Smooth muscle cell (in vitro differentiated cells): ENCODE results near the gene VANGL1. TPM values are rescaled to one million over a fixed set of nuclear protein-coding genes. Genes with fewer than 3 reads are reported as not detected.

Source experiments
- DNase-seq: peaks from one replicate; lab custom pipeline; 2025; ENCODE audit not compliant: unreplicated experiment; lab: John Stamatoyannopoulos, UW
- H2AFZ ChIP-seq: fragments of 200-600 bp; sonication (generic); 2 replicates; pipeline ENCODE4 v1.6.0; 2016; ENCODE audit warnings: antibody characterized with exemption, low read depth, mild to moderate bottlenecking
- H3F3A ChIP-seq: fragments of 200-600 bp; sonication (generic); 2 replicates; pipeline ENCODE4 v1.6.0; 2017; ENCODE audit warnings: antibody characterized with exemption, low read depth
- H3K27ac ChIP-seq: fragments of 200-600 bp; sonication (generic); 2 replicates; pipeline ENCODE4 v1.5.1; 2016; ENCODE audit warnings: low read depth, mild to moderate bottlenecking
- H3K27me3 ChIP-seq: fragments of 200-600 bp; sonication (generic); 2 replicates; pipeline ENCODE4 v1.6.1; 2016; ENCODE audit warnings: low read depth, mild to moderate bottlenecking
- H3K36me3 ChIP-seq: fragments of 200-600 bp; sonication (generic); 2 replicates; pipeline ENCODE4 v1.5.1; 2016; ENCODE audit warnings: low read depth
- H3K4me1 ChIP-seq: fragments of 200-600 bp; sonication (generic); 2 replicates; pipeline ENCODE4 v1.5.1; 2016; ENCODE audit warnings: low read depth
- H3K4me2 ChIP-seq: fragments of 200-600 bp; sonication (generic); 2 replicates; pipeline ENCODE4 v1.6.0; 2016; ENCODE audit warnings: mild to moderate bottlenecking
- H3K4me3 ChIP-seq: fragments of 200-600 bp; sonication (generic); 2 replicates; pipeline ENCODE4 v1.5.1; 2016; ENCODE audit warnings: mild to moderate bottlenecking
- H3K79me2 ChIP-seq: fragments of 200-600 bp; sonication (generic); 2 replicates; pipeline ENCODE4 v1.6.0; 2016; ENCODE audit warnings: low read depth, mild to moderate bottlenecking
- H3K9ac ChIP-seq: fragments of 200-600 bp; sonication (generic); 2 replicates; pipeline ENCODE4 v1.6.0; 2016; ENCODE audit warnings: low read depth
- H3K9me3 ChIP-seq: fragments of 200-600 bp; sonication (generic); replicated peaks from 2 replicates; pipeline ENCODE4 v1.5.1; 2016; ENCODE audit warnings: low read depth
- H4K20me1 ChIP-seq: fragments of 200-600 bp; sonication (generic); 2 replicates; pipeline ENCODE4 v1.6.0; 2016; ENCODE audit warnings: low read depth
- CTCF ChIP-seq: fragments of 200-600 bp; sonication (generic); IDR thresholded peaks from 2 replicates; pipeline ENCODE4 v1.5.1; 2017; ENCODE audit warnings: borderline replicate concordance, mild to moderate bottlenecking, antibody characterized with exemption; ENCODE audit not compliant: insufficient read depth, poor library complexity, severe bottlenecking
- WGBS: methylation state at CpG from one replicate; pipeline ENCODE4 v1.1.7; 2016; ENCODE audit warnings: low lambda C conversion rate; 5-methylcytosine and 5-hydroxymethylcytosine counted together
- polyA plus RNA-seq: library from polyadenylated mRNA; unstranded; fragments of >200 nt; fragmentation: Nextera tagmentation; extraction: Ambion mirVana; gene quantifications from 2 replicates; pipeline ENCODE4 v1.2.1, GENCODE V29; 2016
- total RNA-seq: library from RNA; depleted of rRNA; stranded (reverse); fragments of >200 nt; gene quantifications from 2 replicates; pipeline ENCODE4 v1.2.3, GENCODE V29; 2014

Gene VANGL1
- total and polyA plus RNA-seq, 2 experiments from 2014 or later: 5.5 to 12.2 TPM

- no peak for TF ChIP-seq CTCF
- no peaks in the 10 kb centered on the region for H3K27me3 ChIP-seq
These were observed 2.3 kb downstream of the VANGL1 start for GRCh38 chr1:115644109-115644508.

GRCh38 chr1:115647047-115647446 is 5.3 kb downstream of the VANGL1 start:
- Histone ChIP-seq H3K4me1 (peaks cover 16% of the 10 kb centered on the region), H2AFZ (no peak overlapping the region), H3K36me3 (no peaks in the 10 kb centered on the region), H3F3A (peaks cover 7% of the 10 kb centered on the region), H3K9me3 (no peaks in the 10 kb centered on the region), H3K9ac (no peak overlapping the region), H3K4me2 (no peak overlapping the region), H4K20me1 (peaks cover 25% of the 10 kb centered on the region), H3K79me2 (peaks cover 26% of the 10 kb centered on the region), H3K27ac (no peak overlapping the region), H3K27me3 (no peaks in the 10 kb centered on the region), H3K4me3 (no peak overlapping the region)
- no peak for TF ChIP-seq CTCF
- 75% methylated on average over 2 of the region's 2 CpGs for WGBS
- no peak for DNase-seq

More at GRCh38 chr1:115644109-115644508, 2.3 kb downstream of the VANGL1 start:
- Histone ChIP-seq H4K20me1 (peaks cover 18% of the 10 kb centered on the region), H3K4me2 (no peak overlapping the region), H3K27ac (no peak overlapping the region), H2AFZ (no peak overlapping the region), H3K9ac (no peak overlapping the region), H3F3A (no peaks in the 10 kb centered on the region), H3K36me3 (no peaks in the 10 kb centered on the region), H3K4me3 (no peak overlapping the region), H3K9me3 (no peaks in the 10 kb centered on the region), H3K79me2 (peaks cover 26% of the 10 kb centered on the region), H3K4me1 (peaks cover 8% of the 10 kb centered on the region)
- no peak for DNase-seq
- 90% methylated on average over 3 of the region's 3 CpGs for WGBS

GRCh38 chr1:115647507-115647906 is 5.7 kb downstream of the VANGL1 start:
- peaks cover 25% of the 10 kb centered on the region for H4K20me1 ChIP-seq

More at GRCh38 chr1:115647507-115647906, 5.7 kb downstream of the VANGL1 start:
- peaks cover 26% of the 10 kb centered on the region for H3K79me2 ChIP-seq
- H3K27ac ChIP-seq: no peak overlapping the region
- H3K27me3 ChIP-seq: no peaks in the 10 kb centered on the region
- TF ChIP-seq CTCF: no peak
- H3K4me1 ChIP-seq: peaks cover 16% of the 10 kb centered on the region
- H3K36me3 ChIP-seq: no peaks in the 10 kb centered on the region
- no peak for DNase-seq
- H2AFZ ChIP-seq: no peak overlapping the region
- WGBS: 75% methylated on average over 2 of the region's 2 CpGs
- H3K4me3 ChIP-seq: no peak overlapping the region
- H3K9me3 ChIP-seq: no peaks in the 10 kb centered on the region
- H3K9ac ChIP-seq: no peak overlapping the region
- H3K4me2 ChIP-seq: no peak overlapping the region
- H3F3A ChIP-seq: peaks cover 7% of the 10 kb centered on the region
